A549 (cell line): ENCODE measurements around the gene IL1A. TPM values are rescaled to one million over a fixed set of nuclear protein-coding genes. Genes with fewer than 3 reads are reported as not detected.

ENCODE experiments used
- ATAC-seq, 2 experiments: fragments of 200-7000 bp in 1 of 2; fragments of >200 bp in 1 of 2; cut with Nextera tagmentation in 1 of 2; cut with Tn5 transposase in 1 of 2; 3 replicates each; pipeline versions ENCODE4 v1.8.0 to v1.9.1; 2018 to 2020; ENCODE audit warnings: mild to moderate bottlenecking in 1 of 2, moderate library complexity in 1 of 2
- CTCF ChIA-PET: fragments of 300-600 bp; sonication (Branson Sonifier 250); formaldehyde crosslinking; extraction: SDS; loops from one replicate; lab custom pipeline; 2021; ENCODE audit warnings: antibody characterized with exemption, inconsistent platforms; lab: Yijun Ruan, JAX
- POLR2A ChIA-PET: fragments of 350-600 bp; formaldehyde crosslinking; extraction: SDS; loops from one replicate; lab custom pipeline; 2021; ENCODE audit warnings: antibody characterized with exemption, inconsistent platforms; lab: Yijun Ruan, JAX
- DNase-seq, 2 experiments: peaks; one replicate each; pipeline versions ENCODE4 v3.0.0 to v3.0.0-alpha.2; 2011 to 2016; ENCODE audit warnings: low read depth in 1 of 2, low spot score in 1 of 2
- FAIRE-seq: peaks from 2 replicates; lab custom pipeline; 2011; peaks lifted over from hg19 to GRCh38; lab: Jason Lieb, UNC
- H3K27ac ChIP-seq, 2 experiments: fragments of >200 bp; sonication (Bioruptor Twin); formaldehyde crosslinking; 3 replicates each; pipeline ENCODE4 v1.5.1; 2016 to 2017
- H3K4me1 ChIP-seq: fragments of >200 bp; sonication (Bioruptor Twin); formaldehyde crosslinking; 3 replicates; pipeline ENCODE4 v1.6.1; 2016
- H3K4me2 ChIP-seq: fragments of >200 bp; sonication (Bioruptor Twin); formaldehyde crosslinking; 3 replicates; pipeline ENCODE4 v1.6.1; 2016
- H3K4me3 ChIP-seq: fragments of >200 bp; sonication (Bioruptor Twin); formaldehyde crosslinking; 3 replicates; pipeline ENCODE4 v1.5.1; 2016
- H3K9me3 ChIP-seq: fragments of >200 bp; sonication (Bioruptor Twin); formaldehyde crosslinking; 3 replicates; pipeline ENCODE4 v1.6.1; 2016
- CBX8 ChIP-seq: fragments of 200-600 bp; sonication (generic); IDR thresholded peaks from 2 replicates; pipeline ENCODE4 v1.6.1; 2016
- CEBPB ChIP-seq, 2 experiments: fragments of >200 bp in 1 of 2; sonication (Bioruptor Twin) in 1 of 2; formaldehyde crosslinking in 1 of 2; IDR thresholded peaks; 2 replicates each; pipeline ENCODE4 v1.6.1; 2012 to 2016
- FOSL2 ChIP-seq, 2 experiments: fragments of 450-650 bp in 1 of 2; fragments of >200 bp in 1 of 2; sonication (Bioruptor Twin) in 1 of 2; formaldehyde crosslinking; IDR thresholded peaks; 2 replicates each; pipeline versions ENCODE4 v1.5.0 to v1.6.1; 2016 to 2020; ENCODE audit warnings: mild to moderate bottlenecking in 1 of 2, moderate library complexity in 1 of 2
- GATA3 ChIP-seq: IDR thresholded peaks from 2 replicates; pipeline ENCODE4 v1.6.1; 2012; ENCODE audit warnings: borderline replicate concordance
- HDAC2 ChIP-seq: fragments of 200-600 bp; sonication (generic); IDR thresholded peaks from 2 replicates; pipeline ENCODE4 v1.6.1; 2016
- HES2 ChIP-seq: fragments of >200 bp; sonication (Bioruptor Twin); formaldehyde crosslinking; IDR thresholded peaks from 2 replicates; pipeline ENCODE4 v1.6.1; 2016
- HOXA7 ChIP-seq: fragments of 250-450 bp; sonication (Bioruptor Pico); IDR thresholded peaks from 2 replicates; pipeline ENCODE4 v1.5.0; 2020; ENCODE audit warnings: mild to moderate bottlenecking, moderate library complexity
- JUN ChIP-seq, 2 experiments: fragments of >200 bp; sonication (Bioruptor Twin); formaldehyde crosslinking; IDR thresholded peaks; 2 replicates in 1 of 2; 3 replicates in 1 of 2; pipeline ENCODE4 v1.6.1; 2016 to 2017
- JUNB ChIP-seq: fragments of >200 bp; sonication (Bioruptor Twin); formaldehyde crosslinking; IDR thresholded peaks from 2 replicates; pipeline ENCODE4 v1.6.1; 2016
- MAZ ChIP-seq: fragments of 150-350 bp; IDR thresholded peaks from 2 replicates; pipeline ENCODE4 v1.6.1; 2014; ENCODE audit warnings: antibody characterized with exemption, low read depth, low read length, borderline replicate concordance
- PBX3 ChIP-seq: IDR thresholded peaks from 2 replicates; pipeline ENCODE4 v1.6.1; 2012
- PHF8 ChIP-seq: fragments of 200-600 bp; sonication (generic); IDR thresholded peaks from 2 replicates; pipeline ENCODE4 v1.6.1; 2016; ENCODE audit warnings: low read depth, mild to moderate bottlenecking, antibody characterized with exemption, moderate library complexity, borderline replicate concordance
- POLR2A ChIP-seq: IDR thresholded peaks from 2 replicates; pipeline ENCODE4 v1.6.1; 2012; ENCODE audit warnings: mild to moderate bottlenecking, low read length
- POLR2AphosphoS2 ChIP-seq: conservative IDR thresholded peaks from 2 replicates; pipeline ENCODE4 v1.6.1; 2012; ENCODE audit warnings: low read length, improper control_type of control experiment, inconsistent platforms
- RAD21 ChIP-seq, 2 experiments: fragments of >200 bp in 1 of 2; sonication (Bioruptor Twin) in 1 of 2; formaldehyde crosslinking in 1 of 2; IDR thresholded peaks in 1 of 2; conservative IDR thresholded peaks in 1 of 2; 2 replicates in 1 of 2; 3 replicates in 1 of 2; pipeline ENCODE4 v1.6.1; 2012 to 2018; ENCODE audit warnings: inconsistent platforms in 1 of 2
- RARB ChIP-seq: fragments of 250-450 bp; sonication (Bioruptor Pico); IDR thresholded peaks from 2 replicates; pipeline ENCODE4 v1.8.0; 2021; ENCODE audit warnings: mild to moderate bottlenecking, moderate library complexity
- RFX5 ChIP-seq: fragments of 450-650 bp; IDR thresholded peaks from 2 replicates; pipeline ENCODE4 v1.7.1; 2014; ENCODE audit warnings: antibody characterized with exemption, mild to moderate bottlenecking, moderate library complexity
- RNF2 ChIP-seq: fragments of 200-600 bp; sonication (generic); IDR thresholded peaks from 2 replicates; pipeline ENCODE4 v1.6.1; 2016; ENCODE audit warnings: low read depth, mild to moderate bottlenecking, antibody characterized with exemption, moderate library complexity, borderline replicate concordance
- ZFP36 ChIP-seq: fragments of 450-650 bp; IDR thresholded peaks from 2 replicates; pipeline ENCODE4 v1.6.1; 2014; ENCODE audit warnings: borderline replicate concordance; ENCODE audit not compliant: partially characterized antibody
- ZSCAN20 ChIP-seq: fragments of 250-450 bp; sonication (Bioruptor Pico); IDR thresholded peaks from 2 replicates; pipeline ENCODE4 v1.8.0; 2022; ENCODE audit warnings: mild to moderate bottlenecking, moderate library complexity
- WGBS: methylation state at CpG from one replicate; pipeline ENCODE4 v1.1.6; 2017; ENCODE audit errors: missing lambda C conversion rate; 5-methylcytosine and 5-hydroxymethylcytosine counted together
- polyA plus RNA-seq, 4 experiments: library from polyadenylated mRNA; depleted of rRNA in 3 of 4; stranded (reverse); fragments of >200 nt; fragmentation: RNase III in 1 of 4; extraction: RNeasy Plus Mini Kit Qiagen cat#74134 plus additional on column Dnase treatment in 1 of 4; gene quantifications; 2 replicates in 3 of 4; 3 replicates in 1 of 4; pipeline ENCODE4 v1.2.3, GENCODE V29; 2011 to 2017

Gene IL1A
- polyA plus RNA-seq, 2 of the 4 experiments (the other 2 are of a cell fraction): 0.25 TPM; not detected in 1

- Histone ChIP-seq H3K4me1 (peaks cover 9% of the 10 kb centered on the region; the same call in 2 of the 3 replicates), H3K9me3 (no peaks in the 10 kb centered on the region), H3K27ac (no peak overlapping the region), H3K4me2 (no peak overlapping the region), H3K4me3 (no peak overlapping the region)
- ATAC-seq: no peak
- CTCF ChIA-PET: interaction anchor here (1.9 to 2.5 kb wide), 2 partner anchors 10 to 23 kb away, joined by 5 to 7 read pairs; no protein-coding TSS in a partner anchor
- no peak for FAIRE-seq
- TF ChIP-seq RARB (CRISPR knock-in tag) (no peak), RFX5 (no peak), MAZ (no peak), JUN (IDR thresholded peaks at IDR 0.05) (no peak), PHF8 (no peak), HES2 (no peak)
- POLR2A ChIA-PET: no interaction called here
- 42% methylated on average over 4 of the region's 4 CpGs for WGBS
- DNase-seq: no peak
These were observed 12.0 kb downstream of the IL1A start for GRCh38 chr2:112772322-112772721.

GRCh38 chr2:112768432-112768831, 15.9 kb downstream of the IL1A start:
- 0 out of 2 replicates have a peak, but pooled peaks have one; percentile 18 for TF ChIP-seq JUNB
- no peak for TF ChIP-seq HES2
- TF ChIP-seq ZFP36: peak; percentile 44
- peak in 1 of 2 experiments; percentile 73; a peak in 2 of 4 replicates for TF ChIP-seq CEBPB (IDR thresholded peaks at IDR 0.05)
- TF ChIP-seq FOSL2 (IDR thresholded peaks at IDR 0.05): no peak
- TF ChIP-seq FOSL2 (CRISPR knock-in tag; IDR thresholded peaks at IDR 0.05): peak; percentile 60
- no peak for TF ChIP-seq CBX8
- CTCF ChIA-PET: interaction anchor here (0.7 kb wide), 1 partner anchor 173 kb away, joined by 3 read pairs; no protein-coding TSS in a partner anchor
- POLR2A ChIA-PET: no interaction called here
- Histone ChIP-seq H3K9me3 (no peaks in the 10 kb centered on the region), H3K4me2 (peak overlapping the region; percentile 29; the same call in 2 of the 3 replicates), H3K4me3 (no peak overlapping the region), H3K4me1 (peaks cover 14% of the 10 kb centered on the region; the same call in 2 of the 3 replicates), H3K27ac (no peak overlapping the region)
- FAIRE-seq (no peak), DNase-seq (peak in 1 of 2 experiments; percentile 50), ATAC-seq (no peak)
- WGBS: 56% methylated on average over 1 of the region's 1 CpG

GRCh38 chr2:112767693-112768330, 16.5 kb downstream of the IL1A start:
- TF ChIP-seq POLR2A (no peak), HOXA7 (no peak), RNF2 (no peak), GATA3 (no peak), JUNB (no peak), HDAC2 (no peak), PBX3 (no peak), ZSCAN20 (CRISPR knock-in tag) (no peak), JUN (IDR thresholded peaks at IDR 0.05) (no peak), POLR2AphosphoS2 (no peak), RFX5 (no peak), RAD21 (conservative IDR thresholded peaks at IDR 0.05 in 1 of 2, IDR thresholded peaks at IDR 0.05 in 1 of 2) (no peak), CEBPB (IDR thresholded peaks at IDR 0.05) (no peak)
- no peak for DNase-seq
- Histone ChIP-seq H3K4me1 (peaks cover 20% of the 10 kb centered on the region; the same call in 2 of the 3 replicates), H3K9me3 (no peaks in the 10 kb centered on the region), H3K27ac (no peak overlapping the region), H3K4me2 (peak overlapping the region; percentile 29; the same call in 1 of the 3 replicates), H3K4me3 (no peak overlapping the region)
- ATAC-seq: no peak
- CTCF ChIA-PET: no interaction called here
- no peak for FAIRE-seq
- POLR2A ChIA-PET: no interaction called here
- WGBS: 76% methylated on average over 6 of the region's 6 CpGs
